GM12873 (cell line): ENCODE results near the gene DGKD.

Experiments used
- CTCF ChIP-seq: IDR thresholded peaks from 2 replicates; pipeline ENCODE4 v1.5.1; 2012; ENCODE audit warnings: low read depth, mild to moderate bottlenecking, moderate library complexity, low read length, control low read depth; ENCODE audit not compliant: insufficient read depth; ENCODE audit errors: missing control alignments

Gene DGKD

DNA sequence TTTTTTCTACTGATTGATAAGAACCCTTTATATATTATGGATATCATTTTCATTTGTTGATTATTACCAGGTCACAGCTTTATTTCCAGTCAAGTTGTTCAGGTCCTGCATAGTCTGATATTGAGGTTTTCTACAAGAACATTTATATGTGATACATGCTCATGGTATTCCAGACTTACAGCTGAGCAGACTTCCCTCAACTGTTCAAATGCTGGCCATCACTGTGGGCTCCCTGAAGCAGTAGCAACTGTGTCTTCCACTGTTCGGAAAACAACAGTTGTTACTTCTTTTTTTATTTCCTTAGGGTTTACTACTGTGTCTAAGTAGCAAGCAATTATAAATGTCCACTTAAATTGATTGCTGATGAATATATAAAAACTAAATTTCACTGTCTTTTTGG is 79.5 kb downstream of the DGKD start:
- no peak for TF ChIP-seq CTCF

DNA sequence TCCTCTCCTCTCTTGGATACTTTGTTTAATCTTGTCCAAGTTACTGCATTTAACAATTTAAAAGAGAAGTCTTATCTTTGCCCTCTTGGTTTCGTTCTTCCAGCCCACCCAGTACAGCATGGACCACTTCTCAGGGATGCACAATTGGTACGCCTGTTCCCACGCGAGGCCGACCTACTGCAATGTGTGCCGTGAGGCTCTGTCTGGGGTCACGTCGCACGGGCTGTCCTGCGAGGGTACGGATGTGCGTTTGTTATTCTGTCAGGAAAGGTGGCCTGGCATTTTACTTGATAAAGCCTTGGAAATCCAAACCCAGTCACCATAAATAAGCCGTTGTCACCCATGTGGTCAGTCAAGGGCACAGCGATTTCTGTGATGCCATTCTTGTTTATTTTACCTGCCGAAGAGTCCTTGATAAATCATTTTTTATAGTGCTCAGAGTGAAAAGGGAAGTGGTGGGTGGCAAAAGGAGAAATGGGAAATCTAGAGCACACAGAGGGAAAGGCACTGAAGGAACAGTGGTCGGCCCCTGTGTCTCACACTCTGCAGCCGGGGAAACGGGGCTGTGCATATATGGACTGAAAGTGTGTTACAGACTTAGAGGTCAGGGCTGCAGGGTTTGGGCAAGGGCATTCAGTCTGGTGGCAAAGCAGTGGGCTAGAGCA is 80.5 kb downstream of the DGKD start:
- no peak for TF ChIP-seq CTCF

DNA sequence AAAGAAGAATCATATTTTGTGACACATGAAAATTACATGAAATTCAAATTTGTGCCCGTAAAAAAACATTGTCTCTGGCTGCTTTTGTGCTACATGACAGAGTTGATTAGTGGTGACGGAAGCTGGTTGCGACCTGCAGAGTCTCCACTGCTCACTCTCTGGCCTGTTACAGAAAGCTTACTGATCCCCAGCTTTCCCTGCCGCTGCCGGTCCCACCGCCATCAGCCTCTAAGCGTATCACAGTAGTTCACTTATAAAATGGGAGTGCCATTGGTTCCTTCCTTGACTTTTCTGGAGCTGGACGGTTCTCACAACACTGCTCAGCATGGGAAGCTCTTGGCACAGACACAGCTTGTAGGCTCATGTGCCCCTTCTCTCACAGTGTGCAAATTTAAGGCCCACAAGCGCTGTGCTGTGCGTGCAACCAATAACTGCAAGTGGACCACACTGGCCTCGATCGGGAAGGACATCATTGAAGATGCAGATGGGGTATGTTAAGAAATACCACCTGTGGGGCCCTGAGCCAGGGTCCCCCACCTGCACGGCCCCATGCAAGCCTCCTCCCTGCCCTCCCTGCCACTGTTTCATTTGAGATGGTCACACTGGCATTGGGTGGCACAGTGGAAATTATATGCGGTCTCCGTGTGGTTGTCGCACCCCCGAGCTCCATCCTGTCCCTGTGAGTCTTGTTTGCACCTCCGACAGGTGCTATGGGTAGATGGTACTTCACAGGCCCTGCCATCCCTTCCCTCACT is 81.3 kb downstream of the DGKD start:
- no peak for TF ChIP-seq CTCF

GRCh38 chr2:233436191-233436581 is 81.9 kb downstream of the DGKD start:
- no peak for TF ChIP-seq CTCF

- TF ChIP-seq CTCF = no peak
These were observed 82.6 kb downstream of the DGKD start for GRCh38 chr2:233436691-233437438.

- TF ChIP-seq CTCF = no peak
These were observed 83.2 kb downstream of the DGKD start for GRCh38 chr2:233437439-233437955.
